ENCODE measurements around the gene OTUB2. TPM values are rescaled to one million over a fixed set of nuclear protein-coding genes. Genes with fewer than 3 reads are reported as not detected.

Gene OTUB2
- total RNA-seq, 4 donors from 2014 or later, result 0.47 to 1.7 (median 0.96) TPM

GRCh38 chr14:94001016-94001415, 25.1 kb upstream of the OTUB2 start:
- no peak for TF ChIP-seq CTCF (IDR thresholded peaks at IDR 0.05)
- ATAC-seq (ENCODE audit: low FRiP score) (no peak), DNase-seq (ENCODE audit: low spot score) (no peak)

GRCh38 chr14:94001501-94002396, 24.4 kb upstream of the OTUB2 start:
- no peak for DNase-seq (ENCODE audit: low spot score)
- TF ChIP-seq CTCF (IDR thresholded peaks at IDR 0.05), result peak in 2 of 3 donors; percentile 86 to 93

GRCh38 chr14:94003397-94003796, 22.7 kb upstream of the OTUB2 start:
- ATAC-seq (ENCODE audit: low FRiP score), result no peak
- DNase-seq (ENCODE audit: low spot score), result no peak
- no peak for TF ChIP-seq CTCF (IDR thresholded peaks at IDR 0.05)

More at GRCh38 chr14:94001501-94002396, 24.4 kb upstream of the OTUB2 start:
- peak; percentile 68 for ATAC-seq (ENCODE audit: low FRiP score)

GRCh38 chr14:94004015-94004414, 22.1 kb upstream of the OTUB2 start:
- no peak for DNase-seq (ENCODE audit: low spot score)
- no peak for ATAC-seq (ENCODE audit: low FRiP score)
- no peak for TF ChIP-seq CTCF (IDR thresholded peaks at IDR 0.05)

GRCh38 chr14:94005324-94006073, 20.6 kb upstream of the OTUB2 start:
- no peak for TF ChIP-seq CTCF (IDR thresholded peaks at IDR 0.05)
- DNase-seq (ENCODE audit: low spot score) (no peak), ATAC-seq (ENCODE audit: low FRiP score) (no peak)

- no peak for DNase-seq (ENCODE audit: low spot score)
- TF ChIP-seq CTCF (IDR thresholded peaks at IDR 0.05), result no peak
- ATAC-seq (ENCODE audit: low FRiP score), result no peak
Observed at GRCh38 chr14:94008234-94008633, 17.9 kb upstream of the OTUB2 start.

All from omental fat pad (tissue), 4 donors.